Measurements from ENCODE around the gene MOGAT3. TPM values are rescaled to one million over a fixed set of nuclear protein-coding genes. Genes with fewer than 3 reads are reported as not detected.

Gene MOGAT3
- total and polyA plus RNA-seq, 9 of the 15 experiments (the other 6 are each of a cell fraction or from before 2014, with no cell fraction given) = 0.07 to 0.17 (median 0.13) TPM; not detected in 6

GRCh38 chr7:101217388-101218235, 16.8 kb upstream of the MOGAT3 start, which contains the start of the genes PLOD3 and ZNHIT1 (continued):
- TF ChIP-seq ZNF639 (CRISPR knock-in tag; conservative IDR thresholded peaks at IDR 0.05 in 1 of 2, IDR thresholded peaks at IDR 0.05 in 1 of 2) (peak in 1 of 2 experiments; percentile 91; a peak in 2 of 4 replicates), ZNF23 (CRISPR knock-in tag; IDR thresholded peaks at IDR 0.05) (no peak), BCL6 (CRISPR knock-in tag; IDR thresholded peaks at IDR 0.05) (no peak), CTCF (IDR thresholded peaks at IDR 0.05 in 2 of 3, conservative IDR thresholded peaks at IDR 0.05 in 1 of 3; ENCODE audit: insufficient read depth in 2 of 3, low read depth in 1 of 3, low read length in 3 of 3) (peak; percentile 6 to 49 (median 36); a peak in 3 of 6 replicates), KLF16 (IDR thresholded peaks at IDR 0.05) (peak; percentile 46; the same call in 1 of the 2 replicates), UBTF (IDR thresholded peaks at IDR 0.05; ENCODE audit: borderline replicate concordance in 1 of 2, low read depth in 2 of 2, low read length in 2 of 2) (peak; percentile 48 to 63; a peak in 3 of 4 replicates), FOXA3 (CRISPR knock-in tag; conservative IDR thresholded peaks at IDR 0.05 in 1 of 2, IDR thresholded peaks at IDR 0.05 in 1 of 2) (no peak; a peak in 1 of 4 replicates), YY1 (IDR thresholded peaks at IDR 0.05; ENCODE audit: borderline replicate concordance in 1 of 3, control insufficient read depth in 1 of 3, extremely low read depth in 1 of 3, insufficient read depth in 3 of 3, insufficient read length in 1 of 3, insufficient replicate concordance in 2 of 3, low read depth in 1 of 3, low read length in 2 of 3) (peak; percentile 87 to 99 (median 97)), CSDE1 (IDR thresholded peaks at IDR 0.05) (peak in 1 of 2 experiments; percentile 88; a peak in 1 of 4 replicates), E4F1 (CRISPR knock-in tag; IDR thresholded peaks at IDR 0.05; ENCODE audit: borderline replicate concordance) (no peak), NBN (IDR thresholded peaks at IDR 0.05; ENCODE audit: low read depth) (0 out of 2 replicates have a peak, but pooled peaks have one; percentile 27), KLF6 (CRISPR knock-in tag; IDR thresholded peaks at IDR 0.05; ENCODE audit: borderline replicate concordance) (no peak), EGR1 (conservative IDR thresholded peaks at IDR 0.05) (peak; percentile 97), DEAF1 (CRISPR knock-in tag; IDR thresholded peaks at IDR 0.05) (peak; percentile 19; the same call in 1 of the 2 replicates)

All from K562 (cell line).